OCI-LY3 (cell line): ENCODE data around the gene RBM4B.

ENCODE experiments used
- EZH2phosphoT487 ChIP-seq: fragments of 200-600 bp; shearing (Covaris generic); IDR thresholded peaks from 2 replicates; pipeline ENCODE4 v1.6.1; 2018; ENCODE audit warnings: antibody characterized with exemption, mixed run types, low read depth
- TF ChIP-seq, protein P1 (sequence below): fragments of 200-600, 300-600 bp; sonication (generic); IDR thresholded peaks from 2 replicates; pipeline ENCODE4 v1.5.1; 2014; ENCODE audit warnings: antibody characterized with exemption, low read length, low read depth

DNA sequence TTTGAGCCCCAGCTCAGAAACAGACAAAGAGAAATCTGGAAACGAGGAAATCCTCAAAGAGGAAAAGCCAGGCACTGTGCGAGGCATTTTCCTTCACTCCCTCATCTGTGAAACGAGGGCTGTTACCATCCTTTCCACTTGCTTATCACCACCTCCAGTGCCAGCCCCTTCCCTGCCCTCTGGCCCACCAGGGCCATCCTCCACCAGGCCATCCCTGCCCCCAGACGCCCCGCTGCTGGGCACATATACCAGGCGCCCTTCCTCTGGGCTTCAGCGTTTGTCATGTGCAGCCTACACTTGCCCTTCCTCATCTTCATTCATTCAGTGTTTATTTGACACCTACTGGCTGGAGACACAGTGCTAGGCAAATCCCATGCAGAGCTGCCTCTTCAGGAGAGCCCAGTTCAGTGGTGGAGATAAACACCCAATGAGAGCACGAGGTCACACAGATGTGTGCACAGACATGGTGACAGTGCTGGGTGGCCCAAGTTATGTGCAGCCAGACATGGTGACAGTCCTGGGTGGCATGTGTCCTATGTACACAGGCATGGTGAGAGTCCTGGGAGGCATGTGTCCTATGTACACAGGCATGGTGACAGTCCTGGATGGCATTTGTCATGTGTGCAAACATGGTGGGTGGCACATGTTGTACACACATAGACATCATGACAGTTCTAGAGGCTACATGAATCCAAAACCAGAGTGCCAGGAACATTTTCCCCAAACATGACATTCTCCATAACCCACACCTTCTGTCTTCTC lies 41.6 kb upstream of the RBM4B start:
- TF ChIP-seq, protein P1, sequence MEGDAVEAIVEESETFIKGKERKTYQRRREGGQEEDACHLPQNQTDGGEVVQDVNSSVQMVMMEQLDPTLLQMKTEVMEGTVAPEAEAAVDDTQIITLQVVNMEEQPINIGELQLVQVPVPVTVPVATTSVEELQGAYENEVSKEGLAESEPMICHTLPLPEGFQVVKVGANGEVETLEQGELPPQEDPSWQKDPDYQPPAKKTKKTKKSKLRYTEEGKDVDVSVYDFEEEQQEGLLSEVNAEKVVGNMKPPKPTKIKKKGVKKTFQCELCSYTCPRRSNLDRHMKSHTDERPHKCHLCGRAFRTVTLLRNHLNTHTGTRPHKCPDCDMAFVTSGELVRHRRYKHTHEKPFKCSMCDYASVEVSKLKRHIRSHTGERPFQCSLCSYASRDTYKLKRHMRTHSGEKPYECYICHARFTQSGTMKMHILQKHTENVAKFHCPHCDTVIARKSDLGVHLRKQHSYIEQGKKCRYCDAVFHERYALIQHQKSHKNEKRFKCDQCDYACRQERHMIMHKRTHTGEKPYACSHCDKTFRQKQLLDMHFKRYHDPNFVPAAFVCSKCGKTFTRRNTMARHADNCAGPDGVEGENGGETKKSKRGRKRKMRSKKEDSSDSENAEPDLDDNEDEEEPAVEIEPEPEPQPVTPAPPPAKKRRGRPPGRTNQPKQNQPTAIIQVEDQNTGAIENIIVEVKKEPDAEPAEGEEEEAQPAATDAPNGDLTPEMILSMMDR, result no peak
- TF ChIP-seq EZH2phosphoT487, result no peak
